Activated CD8-positive, alpha-beta memory T cell treated with anti-CD3 and anti-CD28 coated beads, Interleukin-2, amount 50 U/mL, for 1 hour (primary cell): ENCODE results near the gene NOSTRIN.
A peak's percentile ranks its signal among the peaks of the same experiment; 100 is the strongest.
"Not testable (repeated sequence)": the region's sequence is repeated elsewhere in the genome, so short reads cannot be mapped to it uniquely, and the experiment has no call there.

Source experiments
- DNase-seq: peaks from one replicate; pipeline ENCODE4 v3.0.0-alpha.2; 2020; ENCODE audit errors: extremely low read depth

The NOSTRIN gene

DNA sequence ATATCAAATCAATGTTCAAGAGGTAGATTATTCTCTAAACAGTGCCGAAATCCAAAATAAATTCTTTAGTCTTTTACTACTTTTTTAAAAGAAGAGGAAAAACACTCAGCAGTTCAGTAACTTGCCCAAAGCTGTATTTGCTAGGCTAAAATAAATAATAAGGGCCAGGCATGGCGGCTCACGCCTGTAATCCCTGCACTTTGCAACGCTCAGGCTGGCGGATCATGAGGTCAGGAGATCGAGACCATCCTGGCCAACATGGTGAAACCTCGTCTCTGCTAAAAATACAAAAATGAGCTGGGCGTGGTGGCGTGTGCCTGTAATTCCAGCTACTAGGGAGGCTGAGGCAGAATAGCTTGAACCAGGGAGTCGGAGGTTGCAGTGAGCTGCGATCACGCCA is 79.7 kb downstream of the NOSTRIN start:
- DNase-seq, result not testable (repeated sequence)

DNA sequence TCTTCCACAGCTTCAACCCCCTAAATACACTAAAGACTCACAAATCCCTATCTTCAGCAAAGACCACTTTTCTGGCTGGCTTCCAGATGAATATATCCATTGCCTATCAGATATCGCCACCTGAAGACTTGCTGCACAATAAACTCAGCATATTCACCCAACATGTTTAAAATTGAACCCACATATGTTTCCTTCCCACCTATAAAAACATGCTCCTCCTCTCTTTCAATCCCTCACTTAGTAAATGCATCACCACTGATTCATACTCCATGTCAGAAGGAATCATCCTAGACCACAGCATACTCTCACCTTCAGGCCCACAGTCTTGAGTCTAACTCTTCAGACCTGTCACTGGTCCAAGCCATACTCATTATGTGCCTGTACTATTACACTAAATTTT is 82.5 kb downstream of the NOSTRIN start:
- DNase-seq, result no peak

DNA sequence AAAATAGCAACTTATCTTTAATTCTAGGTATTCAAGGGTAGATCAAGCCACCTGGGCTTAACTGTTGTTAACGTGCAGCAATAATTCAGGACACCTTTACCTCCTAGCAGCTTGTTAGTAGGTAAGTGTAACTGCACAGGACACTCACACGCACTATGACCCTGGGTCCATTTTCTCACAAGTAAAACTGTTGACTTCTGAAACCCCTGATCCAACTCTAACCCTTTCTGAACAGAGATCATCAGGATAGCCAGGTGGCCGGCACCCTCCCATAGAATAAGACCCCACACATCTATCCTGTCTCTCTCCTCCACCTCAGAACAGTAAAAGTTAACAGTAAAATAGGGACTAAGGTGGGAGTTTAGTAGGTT is 87.2 kb downstream of the NOSTRIN start:
- no peak for DNase-seq

DNA sequence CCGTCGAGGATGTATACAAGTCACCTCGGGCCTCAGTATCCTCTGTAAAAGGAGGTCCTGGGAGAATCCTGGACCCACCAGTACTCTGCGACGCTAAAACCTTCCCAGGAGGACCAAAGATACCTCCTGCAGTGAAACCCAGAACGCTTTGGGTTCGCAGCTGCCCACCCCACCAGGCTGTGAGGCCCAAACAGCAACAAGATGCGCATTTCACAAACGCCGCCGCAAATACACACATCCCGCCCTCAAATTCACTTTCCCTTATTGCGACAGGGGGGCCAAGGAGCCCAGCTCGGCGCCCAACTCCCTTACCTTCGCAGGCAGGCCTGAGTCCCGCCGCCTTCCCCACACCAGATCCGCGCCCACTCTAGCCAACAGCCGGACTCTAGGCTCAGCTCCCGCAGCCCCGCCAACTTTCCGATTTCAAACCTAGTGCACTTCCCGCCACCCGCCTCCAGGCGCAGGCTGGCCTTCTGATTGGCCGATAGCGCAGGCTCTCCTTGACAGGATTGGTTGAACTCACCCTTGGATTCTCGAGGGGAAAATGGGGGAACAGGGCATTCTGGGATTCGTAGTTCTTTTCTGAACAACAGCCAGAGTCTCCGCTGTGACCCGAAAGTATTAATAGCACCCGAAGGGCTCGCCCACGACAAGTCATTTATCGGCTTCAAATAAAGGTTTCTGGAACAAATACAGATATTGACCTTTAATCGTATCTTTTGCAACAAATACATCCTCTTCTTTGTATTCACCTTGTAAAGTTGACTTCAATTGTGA is 87.8 kb downstream of the NOSTRIN start, which contains the start of gene SPC25:
Gene SPC25 (minus strand): TSS at position 425 of the 777 bp plus-strand sequence. CDS start 911 bp downstream, outside the sequence.
- peak; percentile 63 for DNase-seq

DNA sequence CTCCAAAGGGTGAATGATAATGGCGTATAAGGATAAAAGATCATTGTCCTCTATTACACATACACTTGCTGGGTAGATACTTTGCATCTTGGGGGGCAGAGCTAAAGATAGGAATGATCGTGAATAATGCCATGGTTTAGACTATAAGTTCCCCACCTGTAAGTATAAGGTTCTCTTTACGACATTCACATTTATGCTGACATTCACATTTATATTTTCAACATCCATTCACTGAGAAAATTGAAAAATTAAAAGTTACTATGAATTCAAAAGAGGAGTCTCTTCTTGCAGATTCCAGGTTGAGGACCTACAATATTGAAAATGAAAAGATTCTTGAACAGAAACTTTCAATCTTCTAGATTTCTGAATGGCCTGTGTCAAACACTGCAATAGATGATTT is 89.9 kb downstream of the NOSTRIN start:
- no peak for DNase-seq

DNA sequence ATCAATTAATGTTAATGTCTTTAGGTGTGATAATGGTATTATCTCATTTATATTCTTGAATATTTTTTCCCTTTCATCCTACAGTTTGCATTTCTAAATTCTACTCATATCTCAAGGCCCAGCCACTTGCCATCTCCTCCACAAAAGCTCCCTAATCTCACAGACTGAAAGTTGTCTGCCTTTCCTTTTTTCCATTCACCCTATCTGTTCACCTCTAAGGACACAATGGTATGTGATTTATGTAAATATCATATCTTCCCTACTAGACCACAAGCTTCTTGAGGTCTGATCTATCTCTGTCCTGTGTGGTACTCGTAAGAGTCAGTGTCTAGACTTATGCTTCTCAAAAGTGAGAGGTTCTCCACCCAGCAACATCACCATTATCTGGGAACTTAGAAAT is 91.7 kb downstream of the NOSTRIN start:
- DNase-seq, result no peak

DNA sequence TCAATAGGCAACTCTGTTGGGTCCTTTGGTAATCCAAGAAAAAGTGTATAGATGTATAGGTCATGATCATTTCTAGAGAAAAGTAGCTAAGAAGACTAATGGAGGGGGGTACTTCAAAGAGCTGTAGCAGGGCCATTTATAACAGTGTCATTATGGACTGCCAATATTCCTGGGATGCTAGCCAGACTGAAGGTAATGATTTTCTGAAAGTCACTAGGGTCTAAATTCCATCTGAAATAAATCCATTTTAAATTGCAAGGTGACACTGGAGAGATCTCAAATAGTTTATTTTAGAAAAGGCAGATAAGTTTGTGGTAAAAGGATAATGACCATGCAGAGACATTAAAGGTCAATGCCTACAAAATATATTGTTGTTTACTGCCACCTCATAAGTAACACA is 92.3 kb downstream of the NOSTRIN start:
- DNase-seq, result no peak

DNA sequence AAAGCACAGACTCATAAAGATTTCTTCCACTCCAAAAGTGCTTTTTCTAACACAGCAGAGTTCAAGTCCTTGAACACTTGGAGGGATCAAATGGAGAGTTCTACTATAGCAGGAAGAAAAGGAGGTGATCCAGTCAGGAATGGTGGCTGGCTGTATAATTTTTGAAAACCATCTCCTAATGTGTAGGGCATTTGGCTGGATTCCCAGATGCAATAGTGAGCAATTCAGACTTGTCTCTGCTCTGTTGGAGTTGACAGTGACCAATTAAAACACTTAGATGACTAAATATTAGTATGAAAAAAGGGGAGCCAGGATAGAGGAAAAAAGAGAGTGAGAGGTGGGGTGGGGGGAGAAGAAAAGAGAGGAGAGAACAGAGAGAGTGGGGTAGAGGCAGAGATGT is 93.3 kb downstream of the NOSTRIN start:
- no peak for DNase-seq

DNA sequence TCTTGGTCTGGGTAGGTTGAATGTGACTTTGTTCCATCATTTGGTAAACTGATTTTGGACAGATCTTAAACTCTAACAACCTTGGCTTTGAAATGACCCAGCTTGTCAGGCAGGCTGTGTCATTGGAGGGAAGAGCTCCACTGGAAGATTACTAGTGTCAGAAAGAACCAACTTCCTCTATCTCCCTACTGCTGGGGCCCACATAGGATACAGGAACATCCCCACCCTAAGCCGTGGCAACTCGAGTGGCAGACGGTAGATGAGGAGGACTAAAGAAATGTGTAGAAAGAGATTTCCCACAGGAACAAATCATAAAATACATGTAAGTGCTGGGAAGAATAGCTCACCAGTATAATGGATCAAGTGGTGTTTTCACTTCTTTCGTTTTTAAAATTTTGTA is 94.3 kb downstream of the NOSTRIN start:
- no peak for DNase-seq

DNA sequence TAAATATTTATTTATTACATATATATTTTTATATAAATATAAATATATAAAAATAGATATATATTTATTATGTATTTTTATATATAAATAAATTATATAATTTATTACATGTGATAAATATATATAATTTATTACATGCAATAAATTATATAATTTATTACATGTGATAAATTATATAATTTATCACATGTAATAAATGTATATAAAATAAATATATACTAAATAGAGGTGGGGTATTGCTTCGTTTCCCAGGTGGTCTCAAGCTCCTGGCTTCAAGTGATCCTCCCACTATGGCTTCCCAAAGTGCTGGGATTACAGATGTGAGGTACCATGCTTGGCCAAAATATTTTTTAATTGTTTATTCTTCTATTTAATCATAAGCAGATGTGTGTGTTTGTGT is 95.0 kb downstream of the NOSTRIN start:
- DNase-seq, result no peak

DNA sequence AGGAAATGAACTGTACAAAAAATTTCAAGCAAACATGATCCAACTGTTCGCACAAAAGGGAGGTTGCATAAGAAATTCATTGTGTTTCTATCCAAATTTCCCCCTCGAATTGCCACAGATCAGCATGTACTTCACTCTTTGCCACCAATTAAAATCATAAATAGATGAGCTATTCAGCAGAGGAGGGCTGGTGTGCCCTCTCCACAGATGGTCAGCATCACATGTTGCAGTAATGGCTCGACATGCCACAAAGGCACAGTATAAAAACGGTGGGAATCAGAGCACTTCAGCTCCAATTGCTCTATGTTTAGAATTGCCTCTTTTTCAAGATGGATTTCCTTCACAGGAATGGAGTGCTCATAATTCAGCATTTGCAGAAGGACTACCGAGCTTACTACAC is 98.6 kb downstream of the NOSTRIN start, which contains the start of gene G6PC2:
Gene G6PC2 (plus strand): TSS at position 289 of the 400 bp plus-strand sequence. CDS start 41 bp downstream, at position 330.
- DNase-seq, result no peak

DNA sequence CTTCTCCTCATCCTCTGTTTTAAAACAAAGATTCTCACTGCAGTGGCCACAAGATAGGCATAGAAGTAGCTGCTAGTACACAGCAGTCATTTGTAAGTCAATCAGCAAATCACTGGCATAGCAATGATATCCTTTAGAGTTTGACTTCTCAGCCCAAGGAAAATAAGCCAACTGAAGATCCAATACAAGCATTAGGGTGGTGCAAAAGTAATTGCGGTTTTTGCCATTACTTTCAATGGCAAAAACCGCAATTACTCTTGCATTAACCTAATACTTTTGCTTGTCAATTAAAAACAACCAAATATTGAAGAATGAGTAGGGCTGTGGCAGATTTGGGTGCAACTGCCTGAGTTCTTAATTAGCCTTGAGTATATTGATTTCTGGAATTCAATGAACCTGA is 101.5 kb downstream of the NOSTRIN start:
- DNase-seq, result no peak

DNA sequence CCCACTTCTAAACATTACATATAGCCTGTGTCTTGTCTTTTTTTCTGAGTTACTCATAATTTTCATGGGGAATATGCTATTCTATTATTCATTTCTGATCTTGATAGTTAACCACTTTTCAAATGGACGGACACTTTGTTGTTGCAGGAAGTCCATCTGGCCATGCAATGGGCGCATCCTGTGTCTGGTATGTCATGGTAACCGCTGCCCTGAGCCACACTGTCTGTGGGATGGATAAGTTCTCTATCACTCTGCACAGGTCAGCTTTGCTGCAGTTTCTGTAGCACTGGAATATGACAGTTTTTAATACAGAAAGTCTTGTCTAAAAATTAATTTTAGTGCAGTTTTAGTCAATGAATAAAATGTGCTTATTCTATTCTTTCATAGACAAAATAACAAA is 101.9 kb downstream of the NOSTRIN start:
- no peak for DNase-seq

DNA sequence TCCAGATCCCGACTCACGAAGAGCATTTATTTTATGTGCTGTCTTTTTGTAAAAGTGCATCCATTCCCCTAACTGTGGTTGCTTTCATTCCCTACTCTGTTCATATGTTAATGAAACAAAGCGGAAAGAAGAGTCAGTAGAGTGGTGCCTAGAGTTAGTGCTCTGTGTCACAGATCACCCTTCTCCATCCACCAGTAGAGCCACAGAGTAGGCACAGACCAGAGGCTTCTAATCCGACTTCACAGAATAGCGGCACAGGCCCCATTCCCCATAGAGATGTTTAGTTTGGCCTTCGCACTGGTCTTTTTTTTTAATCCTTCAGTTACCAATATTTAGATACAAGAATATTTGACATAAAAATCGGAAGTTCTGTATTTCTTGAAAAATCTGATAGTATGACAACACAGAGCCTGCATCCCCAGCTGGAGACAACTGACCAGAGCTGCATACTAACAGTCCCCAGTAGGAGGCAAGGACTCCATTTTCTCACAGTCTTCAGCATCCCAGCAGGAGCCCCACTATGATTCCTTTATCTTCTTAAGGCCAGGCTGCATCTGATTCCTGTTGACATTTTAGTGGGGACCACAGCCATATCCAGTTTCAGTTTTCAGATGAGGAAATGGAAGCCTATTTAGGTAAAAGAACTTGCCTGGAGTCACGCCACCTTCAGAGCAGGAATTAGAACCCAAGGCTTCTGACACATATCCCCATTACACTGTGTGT is 105.7 kb downstream of the NOSTRIN start:
- no peak for DNase-seq

DNA sequence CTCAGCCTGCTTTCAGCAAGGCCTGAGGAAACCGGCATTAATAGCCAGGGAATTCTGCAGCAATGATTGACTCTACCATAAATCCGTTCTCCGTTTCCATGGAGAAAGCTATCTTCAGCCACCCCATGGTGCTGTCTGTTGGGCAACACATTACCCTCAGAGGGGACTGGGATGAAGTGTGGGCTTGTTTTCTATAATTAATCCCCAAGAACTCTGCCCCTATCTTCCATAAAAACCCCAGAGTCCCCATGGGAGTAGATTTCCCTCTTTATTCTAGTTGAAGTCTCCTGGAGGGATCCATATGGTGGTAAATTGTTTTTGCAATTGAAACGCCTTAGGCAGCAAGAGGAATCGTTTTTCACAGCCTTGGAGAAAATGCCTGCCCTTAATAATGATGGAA is 107.9 kb downstream of the NOSTRIN start:
- no peak for DNase-seq

DNA sequence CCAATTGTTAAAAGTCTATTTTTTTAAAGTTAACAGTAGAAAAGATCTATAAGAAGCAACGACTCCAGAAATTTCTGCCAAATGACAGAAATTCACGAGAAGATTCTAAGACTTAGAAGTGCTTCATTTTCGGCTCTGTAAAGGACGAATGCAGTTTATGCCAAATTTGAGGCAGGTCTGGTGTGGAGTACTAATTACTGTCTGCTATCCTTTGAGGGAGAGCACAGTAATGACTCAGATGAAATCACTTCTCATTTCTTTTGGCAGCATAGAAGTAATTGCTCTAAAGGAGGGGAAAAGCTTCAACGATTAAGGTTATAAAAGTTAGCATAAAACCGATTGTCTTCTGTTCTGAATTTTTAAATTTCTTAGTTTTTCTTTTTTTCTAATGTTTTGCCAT is 110.0 kb downstream of the NOSTRIN start:
- no peak for DNase-seq

DNA sequence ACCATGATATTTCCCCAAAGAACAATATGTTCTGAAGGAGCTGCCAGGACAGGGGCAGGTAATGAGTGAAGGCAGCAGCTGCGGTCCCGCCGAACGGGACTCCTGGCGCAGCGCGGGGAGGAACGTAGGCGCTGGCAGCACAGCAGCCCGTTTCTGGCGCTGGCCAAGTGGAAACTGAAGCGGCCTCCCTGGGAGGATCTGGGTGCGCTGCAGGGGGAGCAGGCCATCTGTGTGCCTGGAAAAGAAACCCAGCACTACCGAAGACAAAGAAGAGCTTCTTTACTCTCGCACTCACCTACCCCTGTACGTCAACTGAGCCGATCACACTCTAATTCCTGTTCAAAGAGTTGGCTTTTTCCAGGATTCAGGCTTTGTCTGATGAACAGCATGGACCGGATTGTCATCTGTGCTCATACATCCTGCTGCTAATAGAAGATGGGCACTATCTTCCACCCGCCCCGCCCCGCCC is 110.5 kb downstream of the NOSTRIN start:
- no peak for DNase-seq

DNA sequence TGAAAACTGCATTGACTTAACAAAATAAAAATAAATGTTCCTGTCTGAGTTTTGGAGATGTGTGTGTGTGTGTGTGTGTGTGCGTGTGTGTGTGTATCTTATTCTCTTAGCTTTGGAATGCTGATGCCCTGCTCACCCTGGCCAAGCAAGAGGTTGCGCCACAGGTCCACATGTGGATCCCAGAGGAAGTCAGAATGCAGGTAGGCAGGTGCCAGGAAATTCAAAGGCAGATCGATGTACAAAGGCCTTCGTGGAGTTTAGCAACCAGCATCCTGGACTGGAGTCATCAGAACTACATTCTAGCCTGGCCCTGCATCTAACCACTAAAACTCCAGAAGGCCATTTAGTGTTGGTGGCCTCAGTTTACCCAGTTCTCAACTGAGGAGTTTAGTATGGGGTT is 111.1 kb downstream of the NOSTRIN start:
- no peak for DNase-seq
